Heart right ventricle (tissue), 16 donors: ENCODE results near the gene SUMF1. TPM values are rescaled to one million over a fixed set of nuclear protein-coding genes. Genes with fewer than 3 reads are reported as not detected.
A peak's percentile ranks its signal among the peaks of the same experiment; 100 is the strongest.

Experiments
- ATAC-seq, 8 donors: fragments of 200-7000 bp; cut with Tn5 transposase; one replicate each; pipeline ENCODE4 v1.9.1; 2020; ENCODE audit warnings: mild to moderate bottlenecking in 8 of 8, moderate library complexity in 8 of 8, moderate number of reproducible peaks in 1 of 8
- DNase-seq, 2 donors: peaks; one replicate each; pipeline ENCODE4 v3.0.0-alpha.2; 2020
- H3K27ac ChIP-seq, 10 donors: fragments of 200-600 bp; sonication (generic) in 2 of 10; one replicate each; pipeline versions ENCODE4 v1.5.0 to v1.8.0; 2020 to 2022; ENCODE audit warnings: mild to moderate bottlenecking in 3 of 10
- H3K27me3 ChIP-seq, 7 donors: fragments of 200-600 bp; one replicate each; pipeline ENCODE4 v1.8.0; 2021 to 2022; ENCODE audit warnings: mild to moderate bottlenecking in 2 of 7
- H3K36me3 ChIP-seq, 9 donors: fragments of 200-600 bp; sonication (generic) in 1 of 9; one replicate each; pipeline versions ENCODE4 v1.5.0 to v1.8.0; 2020 to 2022; ENCODE audit warnings: mild to moderate bottlenecking in 2 of 9
- H3K4me1 ChIP-seq, 9 donors: fragments of 200-600 bp; sonication (generic) in 1 of 9; one replicate each; pipeline versions ENCODE4 v1.5.0 to v1.8.0; 2020 to 2022; ENCODE audit warnings: mild to moderate bottlenecking in 4 of 9
- H3K4me3 ChIP-seq, 10 donors: fragments of 200-600 bp; sonication (generic) in 2 of 10; one replicate each; pipeline versions ENCODE4 v1.5.0 to v1.8.0; 2020 to 2022; ENCODE audit warnings: mild to moderate bottlenecking in 7 of 10, moderate library complexity in 2 of 10
- H3K9me3 ChIP-seq, 11 donors: fragments of 200-600 bp in 10 of 11; sonication (generic) in 2 of 11; one replicate each; pipeline versions ENCODE4 v1.5.0 to v1.8.0; 2013 to 2022; ENCODE audit warnings: mild to moderate bottlenecking in 2 of 11, control low read depth in 1 of 11, moderate library complexity in 1 of 11
- CTCF ChIP-seq, 9 donors: fragments of 200-600 bp; sonication (generic) in 2 of 9; IDR thresholded peaks; one replicate each; pipeline versions ENCODE4 v1.5.0 to v1.8.0; 2021 to 2022; ENCODE audit warnings: antibody characterized with exemption in 9 of 9, mild to moderate bottlenecking in 5 of 9, moderate library complexity in 1 of 9
- WGBS, 2 donors: extraction: QIAGEN DNeasy Blood & Tissue Kit; methylation state at CpG; one replicate each; pipeline ENCODE4 v1.1.7; 2013; ENCODE audit warnings: inconsistent platforms in 1 of 2; 5-methylcytosine and 5-hydroxymethylcytosine counted together
- intact Hi-C, 10 donors: fragments of 100-400 bp; cut with DNase I; formaldehyde crosslinking; loops; one replicate each; pipeline versions ENCODE4 v1.11.1 to v1.14.2; 2022
- polyA plus RNA-seq, 2 donors: library from polyadenylated mRNA; stranded (reverse); fragments of 200-250 nt; gene quantifications; one replicate each; pipeline ENCODE4 v1.2.3, GENCODE V29; 2013
- total RNA-seq, 10 donors: library from RNA; stranded (reverse); fragmentation: NEBNext Ultra II Directional in 3 of 10; extraction: Animal tissue kit (Norgen Biotek cat#: 25700) in 3 of 10; gene quantifications; one replicate each; pipeline versions ENCODE4 v1.2.1 to v1.2.4, GENCODE V29; 2021 to 2023
- donor health status: Arrhythmogenic right ventricular cardiomyopathy.
- donor health status: ischemic (EF 13 %, LVEDD 7.1; RV severe dilation, severe dysfunction).
- donor health status: healthy with polysubstance abuse.
- donor health status: DM: no; HTN: yes; CAD: no.
- donor health status: DM: no; HTN: no; CAD: no.
- donor health status: ischemic (EF 25% LVEDD 6.9; RV normal size, moderate dysfunction).
- donor health status: ischemic (EF 25% LVEDD 5.7; RV mildly dilated, moderate dysfunction).
- donor health status: healthy.
- donor health status: DM: yes; HTN: yes; CAD: no.
- donor health status: Ischemic cardiomyopathy.
- donor health status: ischemic (EF 35%, LVEDD 5.7; RV mildly dilated, moderate dysfunction).
- donor health status: nonischemic (EF 11% LVEDD 7.7; RV severe dilation, severe dysfunction).
- donor health status: DM: yes; HTN: yes; CAD: no.
- donor health status: PGD.
- donor health status: ischemic (EF 29% LVEDD 5.4; RV normal size, mild dysfunction).
- donor health status: nonischemic (EF 23%, LVEDD 6.1; RV moderate dilation, normal function).

SUMF1 gene
- total and polyA plus RNA-seq, 12 donors = 3.7 to 15.1 (median 8.9) TPM

DNA sequence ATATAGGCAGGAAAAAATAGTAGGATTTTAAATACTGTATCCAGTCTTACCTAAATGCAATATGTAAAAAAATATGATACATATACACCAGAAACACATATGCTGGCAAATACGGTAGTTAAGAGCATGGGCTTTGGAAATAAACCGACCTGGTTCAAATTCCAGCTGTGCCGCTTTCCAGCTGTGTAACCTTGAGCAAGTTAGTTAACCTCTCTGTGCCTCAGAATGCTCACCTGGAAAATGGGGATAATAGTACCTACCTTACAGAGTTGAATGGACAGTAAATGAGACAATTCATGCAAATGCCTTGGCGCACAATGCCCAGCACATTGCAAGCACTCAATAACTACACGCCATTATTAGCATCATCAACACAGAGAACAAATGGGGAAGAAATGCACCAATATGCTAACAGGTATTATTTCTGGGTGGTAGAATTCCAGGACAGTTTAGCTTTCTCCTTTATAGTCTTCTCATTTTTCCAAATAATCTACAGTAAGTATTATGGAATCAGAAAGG, 50.6 kb downstream of the SUMF1 start:
- H3K36me3 ChIP-seq = peaks cover 0 to 56% (median 0%) of the 10 kb centered on the region in 9 donors
- H3K27ac ChIP-seq = peak overlapping the region in 3 of 10 donors; percentile 16 to 69 (median 69)
- peaks cover 0 to 19% (median 0%) of the 10 kb centered on the region in 9 donors for H3K4me1 ChIP-seq
- no peaks in the 10 kb centered on the region for H3K9me3 ChIP-seq
- ATAC-seq = no peak
- 76 to 86% methylated on average over 5 of the region's 5 CpGs for WGBS, 2 donors
- H3K4me3 ChIP-seq = no peak overlapping the region
- DNase-seq = no peak
- no peaks in the 10 kb centered on the region for H3K27me3 ChIP-seq
- intact Hi-C loops = no loop called here
- TF ChIP-seq CTCF (IDR thresholded peaks at IDR 0.05) = no peak

- no peak for DNase-seq
- no peaks in the 10 kb centered on the region for H3K27me3 ChIP-seq
- peaks cover 0 to 16% (median 0%) of the 10 kb centered on the region in 9 donors for H3K4me1 ChIP-seq
- H3K9me3 ChIP-seq = no peaks in the 10 kb centered on the region
- no peak overlapping the region for H3K27ac ChIP-seq
- peaks cover 0 to 81% (median 9%) of the 10 kb centered on the region in 9 donors for H3K36me3 ChIP-seq
- ATAC-seq = no peak
- WGBS, 2 donors = 98 to 100% methylated on average over 1 of the region's 1 CpG
- H3K4me3 ChIP-seq = no peak overlapping the region
- intact Hi-C loops = no loop called here
- TF ChIP-seq CTCF (IDR thresholded peaks at IDR 0.05) = no peak
These were observed 53.6 kb downstream of the SUMF1 start for GRCh38 chr3:4413467-4413866.

DNA sequence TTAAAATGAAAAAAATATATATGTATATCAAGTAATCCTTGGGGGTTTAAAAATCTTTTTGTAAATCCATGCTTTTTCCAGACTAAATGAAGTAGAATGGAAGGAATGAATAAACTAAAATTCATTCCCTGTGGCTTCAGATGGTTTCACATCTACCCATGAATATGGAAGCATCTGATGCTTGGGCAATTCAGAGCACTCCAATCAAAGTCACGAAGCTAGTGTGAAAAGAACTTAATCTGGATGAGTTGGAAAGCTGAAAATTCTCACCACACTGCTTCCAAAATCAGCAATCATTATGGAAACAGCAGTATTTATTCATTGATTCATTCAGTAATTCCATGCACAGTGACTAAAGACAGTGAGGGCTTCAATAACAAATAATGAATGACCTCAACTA, 55.2 kb downstream of the SUMF1 start:
- DNase-seq (no peak), ATAC-seq (no peak)
- Histone ChIP-seq H3K4me1 (peaks cover 0 to 9% (median 0%) of the 10 kb centered on the region in 9 donors), H3K36me3 (peaks cover 0 to 82% (median 9%) of the 10 kb centered on the region in 9 donors), H3K4me3 (no peak overlapping the region), H3K27me3 (no peaks in the 10 kb centered on the region), H3K9me3 (no peaks in the 10 kb centered on the region), H3K27ac (no peak overlapping the region)
- 97 to 100% methylated on average over 1 of the region's 1 CpG for WGBS, 2 donors
- intact Hi-C loops = no loop called here
- TF ChIP-seq CTCF (IDR thresholded peaks at IDR 0.05) = no peak

- intact Hi-C loops = no loop called here
- peaks cover 0 to 76% (median 9%) of the 10 kb centered on the region in 9 donors for H3K36me3 ChIP-seq
These were observed 55.8 kb downstream of the SUMF1 start for GRCh38 chr3:4411236-4411635.

More at GRCh38 chr3:4411236-4411635, 55.8 kb downstream of the SUMF1 start:
- peaks cover 0 to 5% (median 0%) of the 10 kb centered on the region in 9 donors for H3K4me1 ChIP-seq
- no peak for ATAC-seq
- H3K27me3 ChIP-seq = no peaks in the 10 kb centered on the region
- no peaks in the 10 kb centered on the region for H3K9me3 ChIP-seq
- TF ChIP-seq CTCF (IDR thresholded peaks at IDR 0.05) = no peak
- H3K4me3 ChIP-seq = no peak overlapping the region
- no peak for DNase-seq
- 97 to 100% methylated on average over 1 of the region's 1 CpG for WGBS, 2 donors
- no peak overlapping the region for H3K27ac ChIP-seq
